Neural progenitor cell (in vitro differentiated cells): Measurements from ENCODE around the gene TSHZ3. TPM values are rescaled to one million over a fixed set of nuclear protein-coding genes. Genes with fewer than 3 reads are reported as not detected.

Experiments
- DNase-seq: peaks from one replicate; pipeline ENCODE4 v3.0.0-alpha.2; 2016; ENCODE audit warnings: low spot score
- H2AFZ ChIP-seq: fragments of 200-600 bp; sonication (generic); replicated peaks from 2 replicates; pipeline ENCODE4 v1.6.1; 2016; ENCODE audit warnings: antibody characterized with exemption
- H3F3A ChIP-seq: fragments of 200-600 bp; sonication (generic); 2 replicates; pipeline ENCODE4 v1.6.1; 2016; ENCODE audit warnings: antibody characterized with exemption, low read depth
- H3K27ac ChIP-seq: fragments of 200-600 bp; sonication (generic); 2 replicates; pipeline ENCODE4 v1.5.1; 2016; ENCODE audit warnings: mild to moderate bottlenecking
- H3K27me3 ChIP-seq: fragments of 200-600 bp; sonication (generic); 2 replicates; pipeline ENCODE4 v1.6.1; 2016; ENCODE audit warnings: mild to moderate bottlenecking, moderate library complexity
- H3K36me3 ChIP-seq: fragments of 200-600 bp; sonication (generic); 2 replicates; pipeline ENCODE4 v1.5.1; 2016
- H3K4me1 ChIP-seq: fragments of 200-600 bp; sonication (generic); 2 replicates; pipeline ENCODE4 v1.6.1; 2016; ENCODE audit warnings: mixed run types
- H3K4me2 ChIP-seq: fragments of 200-600 bp; sonication (generic); 2 replicates; pipeline ENCODE4 v1.6.1; 2016
- H3K4me3 ChIP-seq: fragments of 200-600 bp; sonication (generic); 2 replicates; pipeline ENCODE4 v1.5.1; 2016
- H3K79me2 ChIP-seq: fragments of 200-600 bp; sonication (generic); 2 replicates; pipeline ENCODE4 v1.6.1; 2016; ENCODE audit warnings: low read depth
- H3K9ac ChIP-seq: fragments of 200-600 bp; sonication (generic); 2 replicates; pipeline ENCODE4 v1.6.1; 2016
- H3K9me3 ChIP-seq: fragments of 200-600 bp; sonication (generic); 2 replicates; pipeline ENCODE4 v1.5.1; 2016; ENCODE audit warnings: low read depth
- H4K20me1 ChIP-seq: fragments of 200-600 bp; sonication (generic); 2 replicates; pipeline ENCODE4 v1.6.1; 2016; ENCODE audit warnings: low read depth
- H3K27ac Mint-ChIP-seq: 3 replicates; pipeline ENCODE4 v1.8.0; 2021; ENCODE audit warnings: mixed read lengths
- H3K27me3 Mint-ChIP-seq: 2 replicates; pipeline ENCODE4 v1.8.0; 2022; ENCODE audit warnings: low read depth, mild to moderate bottlenecking, inconsistent platforms, moderate library complexity, mixed read lengths; ENCODE audit not compliant: insufficient read depth
- H3K36me3 Mint-ChIP-seq: 3 replicates; pipeline ENCODE4 v1.8.0; 2021; ENCODE audit warnings: mixed read lengths
- H3K4me1 Mint-ChIP-seq: 3 replicates; pipeline ENCODE4 v1.8.0; 2021; ENCODE audit warnings: mixed read lengths
- H3K4me3 Mint-ChIP-seq: 3 replicates; pipeline ENCODE4 v1.8.0; 2021; ENCODE audit warnings: mild to moderate bottlenecking, moderate library complexity, mixed read lengths
- H3K9me3 Mint-ChIP-seq: 3 replicates; pipeline ENCODE4 v1.8.0; 2020; ENCODE audit warnings: mixed read lengths
- CTCF ChIP-seq: fragments of 200-600 bp; sonication (generic); IDR thresholded peaks from 2 replicates; pipeline ENCODE4 v1.5.1; 2017; ENCODE audit warnings: antibody characterized with exemption, mild to moderate bottlenecking
- EZH2 ChIP-seq: fragments of 200-600 bp; sonication (generic); IDR thresholded peaks from 2 replicates; pipeline ENCODE4 v1.6.1; 2017; ENCODE audit warnings: antibody characterized with exemption, mild to moderate bottlenecking, moderate library complexity
- EZH2phosphoT487 ChIP-seq: fragments of 200-600 bp; sonication (generic); IDR thresholded peaks from 2 replicates; pipeline ENCODE4 v1.6.1; 2017; ENCODE audit warnings: antibody characterized with exemption
- total RNA-seq: library from RNA; depleted of rRNA; stranded (reverse); fragments of >200 nt; gene quantifications from 2 replicates; pipeline ENCODE4 v1.2.3, GENCODE V29; 2015; ENCODE audit warnings: low replicate concordance

The TSHZ3 gene
- total RNA-seq, 1 donor from 2014 or later = 0.60 TPM

GRCh38 chr19:31361728-31362127 is 12.5 kb upstream of the TSHZ3 start:
- no peaks in the 10 kb centered on the region for H3K9me3 ChIP-seq
- no peak overlapping the region for H2AFZ ChIP-seq
- Mint-ChIP-seq H3K4me1 (peaks cover 8% of the 10 kb centered on the region), H3K4me3 (no peak overlapping the region), H3K27me3 (peaks cover 23% of the 10 kb centered on the region), H3K36me3 (no peaks in the 10 kb centered on the region), H3K27ac (no peak overlapping the region), H3K9me3 (no peaks in the 10 kb centered on the region)
- no peaks in the 10 kb centered on the region for H3K79me2 ChIP-seq
- H3K27me3 ChIP-seq = peaks cover 19% of the 10 kb centered on the region
- no peak for DNase-seq
- H3F3A ChIP-seq = no peaks in the 10 kb centered on the region
- no peak overlapping the region for H3K27ac ChIP-seq
- no peaks in the 10 kb centered on the region for H3K36me3 ChIP-seq
- H3K9ac ChIP-seq = no peak overlapping the region
- peaks cover 2% of the 10 kb centered on the region for H3K4me1 ChIP-seq
- H4K20me1 ChIP-seq = peaks cover 1% of the 10 kb centered on the region
- H3K4me2 ChIP-seq = no peak overlapping the region
- H3K4me3 ChIP-seq = no peak overlapping the region
- TF ChIP-seq CTCF (no peak), EZH2phosphoT487 (no peak), EZH2 (no peak)

- no peak for TF ChIP-seq CTCF
- TF ChIP-seq EZH2 = no peak
- no peak for TF ChIP-seq EZH2phosphoT487
- Histone ChIP-seq H3K79me2 (no peaks in the 10 kb centered on the region), H3F3A (no peaks in the 10 kb centered on the region), H3K4me1 (peaks cover 25% of the 10 kb centered on the region), H3K9me3 (no peaks in the 10 kb centered on the region), H3K9ac (no peak overlapping the region), H4K20me1 (peaks cover 41% of the 10 kb centered on the region), H3K4me2 (peak overlapping the region; percentile 72), H3K27me3 (peaks cover 63% of the 10 kb centered on the region), H3K36me3 (no peaks in the 10 kb centered on the region), H3K4me3 (no peak overlapping the region), H2AFZ (no peak overlapping the region), H3K27ac (no peak overlapping the region)
- Mint-ChIP-seq H3K4me3 (no peak overlapping the region), H3K4me1 (peaks cover 8% of the 10 kb centered on the region), H3K9me3 (no peaks in the 10 kb centered on the region), H3K27me3 (peaks cover 63% of the 10 kb centered on the region), H3K27ac (no peak overlapping the region), H3K36me3 (no peaks in the 10 kb centered on the region)
- DNase-seq = no peak
Measured at GRCh38 chr19:31357315-31357673, 8.1 kb upstream of the TSHZ3 start.

- peak; percentile 65 for TF ChIP-seq EZH2phosphoT487
- TF ChIP-seq CTCF = peak; percentile 72
- TF ChIP-seq EZH2 = peak; percentile 81
- H3K4me1 Mint-ChIP-seq = peaks cover 13% of the 10 kb centered on the region
- H3K9me3 ChIP-seq = no peaks in the 10 kb centered on the region
- peak; percentile 75 for DNase-seq
- H3K79me2 ChIP-seq = no peaks in the 10 kb centered on the region
- H3K27ac Mint-ChIP-seq = no peak overlapping the region
- H4K20me1 ChIP-seq = peaks cover 46% of the 10 kb centered on the region
- no peaks in the 10 kb centered on the region for H3K9me3 Mint-ChIP-seq
- H3K27me3 Mint-ChIP-seq = peaks cover 68% of the 10 kb centered on the region
- peak overlapping the region; percentile 12 for H3K4me3 Mint-ChIP-seq
- H3K36me3 ChIP-seq = no peaks in the 10 kb centered on the region
- peaks cover 31% of the 10 kb centered on the region for H3K4me1 ChIP-seq
- peaks cover 68% of the 10 kb centered on the region for H3K27me3 ChIP-seq
- peak overlapping the region; percentile 72 for H3K4me2 ChIP-seq
- H3K4me3 ChIP-seq = peak overlapping the region; percentile 19
- H3K36me3 Mint-ChIP-seq = no peaks in the 10 kb centered on the region
- no peaks in the 10 kb centered on the region for H3F3A ChIP-seq
- no peak overlapping the region for H3K9ac ChIP-seq
- H3K27ac ChIP-seq = no peak overlapping the region
- H2AFZ ChIP-seq = no peak overlapping the region
Measured at GRCh38 chr19:31356587-31357314, 7.5 kb upstream of the TSHZ3 start.
